Measurements from ENCODE around the gene SOX13. TPM values are rescaled to one million over a fixed set of nuclear protein-coding genes. Genes with fewer than 3 reads are reported as not detected.
A peak's percentile ranks its signal among the peaks of the same experiment; 100 is the strongest.

Gene SOX13
- total RNA-seq, 2 donors from 2014 or later, result 91.9 to 95.9 TPM

- intact Hi-C loops (cut with DNase I), result no loop called here
- DNase-seq (ENCODE audit: low spot score), result no peak
- WGBS, result 68% methylated on average over 1 of the region's 1 CpG
- H3K9me3 ChIP-seq, result no peaks in the 10 kb centered on the region
- H3K4me3 ChIP-seq, result no peak overlapping the region
- no peak overlapping the region for H3K27ac ChIP-seq
- no peaks in the 10 kb centered on the region for H3K4me1 ChIP-seq (replicated peaks)
- TF ChIP-seq CTCF (IDR thresholded peaks at IDR 0.05) (no peak), POLR2A (IDR thresholded peaks at IDR 0.05) (no peak), POLR2AphosphoS5 (IDR thresholded peaks at IDR 0.05) (no peak)
- H3K36me3 ChIP-seq, result peaks cover 12 to 16% of the 10 kb centered on the region in 2 donors
- H3K27me3 ChIP-seq (replicated peaks; ENCODE audit: insufficient read depth), result no peaks in the 10 kb centered on the region
Measured at GRCh38 chr1:204113896-204114295, 41.0 kb downstream of the SOX13 start.

GRCh38 chr1:204114606-204115005 lies 41.7 kb downstream of the SOX13 start:
- intact Hi-C loops (cut with DNase I), result no loop called here
- no peaks in the 10 kb centered on the region for H3K27me3 ChIP-seq (replicated peaks; ENCODE audit: insufficient read depth)
- 88% methylated on average over 4 of the region's 4 CpGs for WGBS
- no peaks in the 10 kb centered on the region for H3K4me1 ChIP-seq (replicated peaks)
- no peak overlapping the region for H3K27ac ChIP-seq
- peaks cover 12 to 16% of the 10 kb centered on the region in 2 donors for H3K36me3 ChIP-seq
- no peak for DNase-seq (ENCODE audit: low spot score)
- TF ChIP-seq POLR2A (IDR thresholded peaks at IDR 0.05) (no peak), CTCF (IDR thresholded peaks at IDR 0.05) (no peak), POLR2AphosphoS5 (IDR thresholded peaks at IDR 0.05) (no peak)
- H3K4me3 ChIP-seq, result no peak overlapping the region
- no peaks in the 10 kb centered on the region for H3K9me3 ChIP-seq

GRCh38 chr1:204115116-204115515 lies 42.2 kb downstream of the SOX13 start:
- TF ChIP-seq POLR2AphosphoS5 (IDR thresholded peaks at IDR 0.05) (no peak), CTCF (IDR thresholded peaks at IDR 0.05) (no peak), POLR2A (IDR thresholded peaks at IDR 0.05) (no peak)
- Histone ChIP-seq H3K9me3 (no peaks in the 10 kb centered on the region), H3K27me3 (replicated peaks; ENCODE audit: insufficient read depth) (no peaks in the 10 kb centered on the region), H3K27ac (no peak overlapping the region), H3K4me1 (replicated peaks) (no peaks in the 10 kb centered on the region), H3K4me3 (no peak overlapping the region), H3K36me3 (peaks cover 12 to 16% of the 10 kb centered on the region in 2 donors)
- intact Hi-C loops (cut with DNase I), result no loop called here
- 93% methylated on average over 4 of the region's 4 CpGs for WGBS
- no peak for DNase-seq (ENCODE audit: low spot score)

- Histone ChIP-seq H3K27me3 (replicated peaks; ENCODE audit: insufficient read depth) (no peaks in the 10 kb centered on the region), H3K9me3 (no peaks in the 10 kb centered on the region), H3K4me1 (replicated peaks) (no peaks in the 10 kb centered on the region), H3K27ac (no peak overlapping the region), H3K4me3 (no peak overlapping the region), H3K36me3 (peaks cover 12 to 20% of the 10 kb centered on the region in 2 donors)
- intact Hi-C loops (cut with DNase I), result no loop called here
- WGBS, result 87% methylated on average over 4 of the region's 4 CpGs
- TF ChIP-seq POLR2A (IDR thresholded peaks at IDR 0.05) (no peak), POLR2AphosphoS5 (IDR thresholded peaks at IDR 0.05) (no peak), CTCF (IDR thresholded peaks at IDR 0.05) (no peak)
- no peak for DNase-seq (ENCODE audit: low spot score)
Measured at GRCh38 chr1:204116539-204116938, 43.6 kb downstream of the SOX13 start.

GRCh38 chr1:204121840-204122555 lies 49.1 kb downstream of the SOX13 start:
- H3K4me3 ChIP-seq, result no peak overlapping the region
- peaks cover 8% of the 10 kb centered on the region for H3K4me1 ChIP-seq (replicated peaks)
- intact Hi-C loops (cut with DNase I), result no loop called here
- H3K9me3 ChIP-seq, result no peaks in the 10 kb centered on the region
- DNase-seq (ENCODE audit: low spot score), result no peak
- peak overlapping the region in 1 of 2 donors; percentile 86 for H3K27ac ChIP-seq
- 92% methylated on average over 17 of the region's 17 CpGs for WGBS
- no peaks in the 10 kb centered on the region for H3K27me3 ChIP-seq (replicated peaks; ENCODE audit: insufficient read depth)
- peaks cover 22 to 36% of the 10 kb centered on the region in 2 donors for H3K36me3 ChIP-seq
- TF ChIP-seq POLR2AphosphoS5 (IDR thresholded peaks at IDR 0.05) (no peak), POLR2A (IDR thresholded peaks at IDR 0.05) (no peak), CTCF (IDR thresholded peaks at IDR 0.05) (no peak)
